PC-3 (cell line): ENCODE measurements around the gene ATN1. TPM values are rescaled to one million over a fixed set of nuclear protein-coding genes. Genes with fewer than 3 reads are reported as not detected.

ENCODE experiments used
- ATAC-seq: fragments of 200-7000 bp; cut with Tn5 transposase; 2 replicates; pipeline ENCODE4 v1.9.1; 2020; ENCODE audit warnings: mild to moderate bottlenecking, moderate library complexity
- BruUV-seq: library from RNA; stranded (reverse); fragments of 400-500 nt; replicated peaks from 2 replicates; lab custom pipeline; 2021; lab: Mats Ljungman, UMichigan
- CTCF ChIA-PET: fragments of 300-600 bp; sonication (Branson Sonifier 250); formaldehyde crosslinking; loops from one replicate; lab custom pipeline; 2022; ENCODE audit warnings: antibody characterized with exemption; lab: Charles Lee
- POLR2A ChIA-PET: fragments of 300-600 bp; sonication (Branson Sonifier 250); formaldehyde crosslinking; loops from one replicate; lab custom pipeline; 2022; ENCODE audit warnings: antibody characterized with exemption; ENCODE audit not compliant: unreplicated experiment; lab: Charles Lee
- DNase-seq: peaks from one replicate; pipeline ENCODE4 v3.0.0-alpha.2; 2015
- H2AFZ ChIP-seq: fragments of 300-600 bp; sonication (generic); 2 replicates; pipeline ENCODE4 v1.6.0; 2016; ENCODE audit warnings: antibody characterized with exemption, low read length
- H3F3A ChIP-seq: fragments of 300-600 bp; sonication (generic); one replicate; pipeline ENCODE4 v1.6.0; 2017; ENCODE audit warnings: antibody characterized with exemption, low read length, control low read depth, mild to moderate bottlenecking; ENCODE audit not compliant: unreplicated experiment
- H3K27ac ChIP-seq: fragments of 300-600 bp; sonication (generic); 2 replicates; pipeline ENCODE4 v1.5.1; 2016; ENCODE audit warnings: mild to moderate bottlenecking, low read length
- H3K27me3 ChIP-seq: fragments of 300-600 bp; sonication (generic); 2 replicates; pipeline ENCODE4 v1.6.1; 2016; ENCODE audit warnings: low read length, mixed read lengths
- H3K36me3 ChIP-seq: fragments of 300-600 bp; sonication (generic); 2 replicates; pipeline ENCODE4 v1.6.1; 2016; ENCODE audit warnings: low read depth, mixed run types, low read length, mixed read lengths
- H3K4me1 ChIP-seq: fragments of 300-600 bp; sonication (generic); 2 replicates; pipeline ENCODE4 v1.5.1; 2016; ENCODE audit warnings: low read length; ENCODE audit not compliant: insufficient read depth
- H3K4me2 ChIP-seq: fragments of 300-600 bp; sonication (generic); 2 replicates; pipeline ENCODE4 v1.6.0; 2016; ENCODE audit warnings: low read length
- H3K4me3 ChIP-seq: fragments of 300-600 bp; sonication (generic); 2 replicates; pipeline ENCODE4 v1.5.1; 2016; ENCODE audit warnings: mild to moderate bottlenecking, low read length, mixed read lengths
- H3K79me2 ChIP-seq: fragments of 300-600 bp; sonication (generic); 2 replicates; pipeline ENCODE4 v1.6.1; 2017; ENCODE audit warnings: low read length, mixed read lengths
- H3K9ac ChIP-seq: fragments of 300-600 bp; sonication (generic); 2 replicates; pipeline ENCODE4 v1.6.0; 2016; ENCODE audit warnings: mild to moderate bottlenecking, low read length
- H3K9me2 ChIP-seq: fragments of 300-600 bp; sonication (generic); replicated peaks from 2 replicates; pipeline ENCODE4 v1.6.1; 2016; ENCODE audit warnings: mixed run types, low read length, mixed read lengths
- H3K9me3 ChIP-seq: fragments of 300-600 bp; sonication (generic); 2 replicates; pipeline ENCODE4 v1.6.1; 2016; ENCODE audit warnings: low read length, mixed read lengths
- H4K20me1 ChIP-seq: fragments of 300-600 bp; sonication (generic); 2 replicates; pipeline ENCODE4 v1.6.1; 2016; ENCODE audit warnings: low read length, mixed read lengths
- CTCF ChIP-seq: fragments of 300-600 bp; sonication (generic); conservative IDR thresholded peaks from 2 replicates; pipeline ENCODE4 v1.5.1; 2017; ENCODE audit warnings: antibody characterized with exemption, low read depth, mild to moderate bottlenecking, low read length
- EZH2 ChIP-seq: fragments of 300-600 bp; sonication (generic); IDR thresholded peaks from one replicate; pipeline ENCODE4 v1.6.1; 2017; ENCODE audit warnings: antibody characterized with exemption, mild to moderate bottlenecking, low read length; ENCODE audit not compliant: unreplicated experiment
- EZH2phosphoT487 ChIP-seq: fragments of 300-600 bp; sonication (generic); IDR thresholded peaks from 2 replicates; pipeline ENCODE4 v1.6.1; 2018; ENCODE audit warnings: mild to moderate bottlenecking, antibody characterized with exemption, low read length, borderline replicate concordance
- intact Hi-C: fragments of 100-400 bp; cut with micrococcal nuclease; formaldehyde crosslinking; loops from 2 replicates; pipeline ENCODE4 v1.9.0; 2023
- total RNA-seq: library from RNA; depleted of rRNA; stranded (reverse); fragments of >200 nt; gene quantifications from 2 replicates; pipeline ENCODE4 v1.2.3, GENCODE V29; 2014

Gene ATN1
- total RNA-seq, 1 experiment from 2014 or later: 11.6 TPM

- no peak for DNase-seq
- ATAC-seq: no peak
- ChIA-PET POLR2A (interaction anchor here (0.9 kb wide), 1 partner anchor 13 kb away, joined by 3 read pairs; no protein-coding TSS in a partner anchor), CTCF (interaction anchor here (1.0 kb wide), 1 partner anchor 13 kb away, joined by 6 read pairs; no protein-coding TSS in a partner anchor)
- Histone ChIP-seq H3K79me2 (no peaks in the 10 kb centered on the region; the same call in 1 of the 2 replicates), H4K20me1 (no peaks in the 10 kb centered on the region), H3K27ac (no peak overlapping the region), H3K4me3 (no peak overlapping the region), H3K9ac (0 out of 2 replicates have a peak overlapping the region, but pooled peaks have one; percentile 28), H3K27me3 (no peaks in the 10 kb centered on the region), H3K9me3 (no peaks in the 10 kb centered on the region), H3K36me3 (peaks cover 4% of the 10 kb centered on the region; the same call in 1 of the 2 replicates), H3K9me2 (no peaks in the 10 kb centered on the region), H3K4me1 (peaks cover 7% of the 10 kb centered on the region; the same call in 1 of the 2 replicates), H3K4me2 (peak overlapping the region; percentile 17; the same call in 1 of the 2 replicates), H2AFZ (0 out of 2 replicates have a peak overlapping the region, but pooled peaks have one; percentile 35), H3F3A (no peaks in the 10 kb centered on the region)
- intact Hi-C loops: no loop called here
- TSS peak; percentile 14 for BruUV-seq
- TF ChIP-seq EZH2phosphoT487 (no peak), EZH2 (no peak), CTCF (no peak)
Measured at GRCh38 chr12:6938353-6939190, 10.8 kb downstream of the ATN1 start.

- ChIA-PET CTCF (no interaction called here), POLR2A (no interaction called here)
- no peak overlapping the region for H3K27ac ChIP-seq
- H3K9me2 ChIP-seq: no peaks in the 10 kb centered on the region
- no peaks in the 10 kb centered on the region for H3K9me3 ChIP-seq
- DNase-seq: no peak
- H3K4me1 ChIP-seq: peaks cover 7% of the 10 kb centered on the region; the same call in 1 of the 2 replicates
- no peak for TF ChIP-seq CTCF
- TF ChIP-seq EZH2: no peak
- TF ChIP-seq EZH2phosphoT487: no peak
- BruUV-seq: no TSS peak
- no peaks in the 10 kb centered on the region for H3F3A ChIP-seq
- H3K4me2 ChIP-seq: no peak overlapping the region
- H3K4me3 ChIP-seq: no peak overlapping the region
- H3K36me3 ChIP-seq: peaks cover 4% of the 10 kb centered on the region; the same call in 1 of the 2 replicates
- no peak for ATAC-seq
- no peak overlapping the region for H2AFZ ChIP-seq
- H3K9ac ChIP-seq: no peak overlapping the region
- H3K27me3 ChIP-seq: no peaks in the 10 kb centered on the region
- intact Hi-C loops: no loop called here
- no peaks in the 10 kb centered on the region for H4K20me1 ChIP-seq
- H3K79me2 ChIP-seq: no peaks in the 10 kb centered on the region
Measured at GRCh38 chr12:6939191-6939540, 11.4 kb downstream of the ATN1 start.

- H3K27ac ChIP-seq: no peak overlapping the region
- H4K20me1 ChIP-seq: no peaks in the 10 kb centered on the region
- peaks cover 11% of the 10 kb centered on the region; the same call in 1 of the 2 replicates for H3K79me2 ChIP-seq
- H3K4me2 ChIP-seq: no peak overlapping the region
- H3K9me3 ChIP-seq: no peaks in the 10 kb centered on the region
- POLR2A ChIA-PET: interaction anchor here (0.5 kb wide), 1 partner anchor 276 kb away, joined by 7 read pairs; no protein-coding TSS in a partner anchor
- CTCF ChIA-PET: no interaction called here
- no peak overlapping the region for H3K4me3 ChIP-seq
- no peak overlapping the region for H2AFZ ChIP-seq
- intact Hi-C loops: no loop called here
- peaks cover 21% of the 10 kb centered on the region for H3K4me1 ChIP-seq
- no peaks in the 10 kb centered on the region for H3K27me3 ChIP-seq
- TF ChIP-seq CTCF: no peak
- no peak for TF ChIP-seq EZH2phosphoT487
- TF ChIP-seq EZH2: no peak
- H3F3A ChIP-seq: peaks cover 9% of the 10 kb centered on the region
- ATAC-seq (no peak), DNase-seq (no peak)
- no peaks in the 10 kb centered on the region for H3K36me3 ChIP-seq
- H3K9ac ChIP-seq: no peak overlapping the region
- no TSS peak for BruUV-seq
- H3K9me2 ChIP-seq: no peaks in the 10 kb centered on the region
Measured at GRCh38 chr12:6941267-6941666, 13.5 kb downstream of the ATN1 start.
